ENCODE results near the gene ARF3.

Gene ARF3

GRCh38 chr12:48957141-48958048 lies at the start of gene ARF3:
ARF3 (minus strand) TSS chr12:48957487; CDS start chr12:48941095, 16,392 bp downstream.
- DNase-seq (ENCODE audit: low spot score): peak; percentile 97

- DNase-seq (ENCODE audit: low spot score): no peak
These were observed 43.1 kb upstream of the ARF3 start for GRCh38 chr12:49000346-49000745.

GRCh38 chr12:48999371-49000131 lies 42.3 kb upstream of the ARF3 start, which contains the start of gene DDN:
DDN (minus strand) TSS chr12:48999375; CDS start chr12:48999287, 88 bp downstream.
- DNase-seq (ENCODE audit: low spot score): peak; percentile 65

- no peak for DNase-seq (ENCODE audit: low spot score)
These were observed 41.4 kb upstream of the ARF3 start for GRCh38 chr12:48998497-48999353.

- DNase-seq (ENCODE audit: low spot score): peak; percentile 77
These were observed 40.6 kb upstream of the ARF3 start for GRCh38 chr12:48997719-48998496.

- peak; percentile 79 for DNase-seq (ENCODE audit: low spot score)
These were observed 39.8 kb upstream of the ARF3 start for GRCh38 chr12:48996794-48997718.

GRCh38 chr12:48995086-48995879 lies 38.0 kb upstream of the ARF3 start:
- peak; percentile 96 for DNase-seq (ENCODE audit: low spot score)

GRCh38 chr12:48994224-48995085 lies 37.2 kb upstream of the ARF3 start:
- DNase-seq (ENCODE audit: low spot score): no peak

GRCh38 chr12:48993787-48994186 lies 36.5 kb upstream of the ARF3 start:
- DNase-seq (ENCODE audit: low spot score): no peak

- no peak for DNase-seq (ENCODE audit: low spot score)
These were observed 34.2 kb upstream of the ARF3 start for GRCh38 chr12:48991247-48992050.

GRCh38 chr12:48990552-48990951 lies 33.3 kb upstream of the ARF3 start:
- DNase-seq (ENCODE audit: low spot score): no peak

GRCh38 chr12:48988030-48988649 lies 30.9 kb upstream of the ARF3 start:
- DNase-seq (ENCODE audit: low spot score): peak; percentile 79

GRCh38 chr12:48986720-48987291 lies 29.5 kb upstream of the ARF3 start:
- DNase-seq (ENCODE audit: low spot score): no peak

GRCh38 chr12:48985901-48986300 lies 28.6 kb upstream of the ARF3 start:
- no peak for DNase-seq (ENCODE audit: low spot score)

GRCh38 chr12:48985475-48985897 lies 28.2 kb upstream of the ARF3 start:
- DNase-seq (ENCODE audit: low spot score): no peak

- DNase-seq (ENCODE audit: low spot score): no peak
These were observed 25.3 kb upstream of the ARF3 start for GRCh38 chr12:48982397-48983080.
